Progenitor cell of endocrine pancreas (in vitro differentiated cells): Measurements from ENCODE around the gene FNDC3B. TPM values are rescaled to one million over a fixed set of nuclear protein-coding genes. Genes with fewer than 3 reads are reported as not detected.
"Not testable (repeated sequence)": the region's sequence is repeated elsewhere in the genome, so short reads cannot be mapped to it uniquely, and the experiment has no call there.

ENCODE experiments used
- DNase-seq: peaks from one replicate; pipeline ENCODE4 v3.0.0; 2021; ENCODE audit warnings: low spot score; ENCODE audit not compliant: unreplicated experiment
- H3K27ac Mint-ChIP-seq: 2 replicates; pipeline ENCODE4 v1.8.0; 2021; ENCODE audit warnings: mild to moderate bottlenecking, moderate library complexity, mixed read lengths
- H3K27me3 Mint-ChIP-seq: 2 replicates; pipeline ENCODE4 v1.8.0; 2021; ENCODE audit warnings: mixed read lengths
- H3K36me3 Mint-ChIP-seq: 2 replicates; pipeline ENCODE4 v1.8.0; 2022; ENCODE audit warnings: mixed read lengths; ENCODE audit not compliant: insufficient read depth
- H3K4me1 Mint-ChIP-seq: 2 replicates; pipeline ENCODE4 v1.8.0; 2021; ENCODE audit warnings: low read depth, mixed read lengths
- H3K4me3 Mint-ChIP-seq: 2 replicates; pipeline ENCODE4 v1.8.0; 2021; ENCODE audit warnings: low read depth, mild to moderate bottlenecking, moderate library complexity, mixed read lengths
- H3K9me3 Mint-ChIP-seq: 2 replicates; pipeline ENCODE4 v1.8.0; 2021; ENCODE audit warnings: low read depth, mixed read lengths
- CTCF ChIP-seq: fragments of 200-600 bp; sonication (generic); IDR thresholded peaks from one replicate; pipeline ENCODE4 v1.5.0; 2021; ENCODE audit warnings: antibody characterized with exemption, mild to moderate bottlenecking; ENCODE audit not compliant: unreplicated experiment
- long read RNA-seq: library from polyadenylated mRNA; unstranded; transcript quantifications from one replicate; pipeline ENCODE4 v2.0.0, GENCODE V29; 2020
- total RNA-seq: library from RNA; stranded (reverse); gene quantifications from 2 replicates; pipeline ENCODE4 v1.2.1, GENCODE V29; 2021

Gene FNDC3B
- 158 and 161 TPM in 2 replicates for total RNA-seq
- long read RNA-seq, full-length matches to known transcripts, result 18 of 112 reads
- long read RNA-seq, partial matches to known transcripts, result 58 of 112 reads
- long read RNA-seq, other reads (novel, unspliced or antisense), result 36 of 112 reads

GRCh38 chr3:172039436-172040077 is at the start of gene FNDC3B:
TSS of gene FNDC3B (plus strand) at chr3:172039578. CDS start at chr3:172112480, 72,902 bp downstream.
- Mint-ChIP-seq H3K36me3 (peaks cover 7% of the 10 kb centered on the region), H3K27me3 (no peaks in the 10 kb centered on the region), H3K4me1 (peaks cover 40% of the 10 kb centered on the region), H3K27ac (peak within 1 kb of the TSS; percentile 98), H3K9me3 (peaks cover 5% of the 10 kb centered on the region), H3K4me3 (peak within 1 kb of the TSS; percentile 94)
- TF ChIP-seq CTCF, result no peak
- peak; percentile 83 for DNase-seq

GRCh38 chr3:171990239-171990638 is 49.1 kb upstream of the FNDC3B start:
- H3K27ac Mint-ChIP-seq, H3K27me3 Mint-ChIP-seq, H3K36me3 Mint-ChIP-seq, DNase-seq, H3K9me3 Mint-ChIP-seq, H3K4me3 Mint-ChIP-seq: not testable (repeated sequence)
- H3K4me1 Mint-ChIP-seq, result peaks cover 10% of the 10 kb centered on the region

GRCh38 chr3:171991166-171991565 is 48.2 kb upstream of the FNDC3B start:
- TF ChIP-seq CTCF, result no peak
- DNase-seq, result no peak
- Mint-ChIP-seq H3K36me3 (peaks cover 1% of the 10 kb centered on the region), H3K9me3 (peaks cover 6% of the 10 kb centered on the region), H3K4me3 (no peak overlapping the region), H3K27me3 (no peaks in the 10 kb centered on the region), H3K27ac (no peak overlapping the region), H3K4me1 (peaks cover 13% of the 10 kb centered on the region)

GRCh38 chr3:171994646-171995428 is 44.5 kb upstream of the FNDC3B start:
- H3K4me3 Mint-ChIP-seq, result no peak overlapping the region

GRCh38 chr3:171995486-171995885 is 43.9 kb upstream of the FNDC3B start:
- no peak overlapping the region for H3K4me3 Mint-ChIP-seq
- peaks cover 6% of the 10 kb centered on the region for H3K36me3 Mint-ChIP-seq
- no peaks in the 10 kb centered on the region for H3K27me3 Mint-ChIP-seq
- H3K4me1 Mint-ChIP-seq, result peaks cover 13% of the 10 kb centered on the region
- no peak for DNase-seq
- H3K27ac Mint-ChIP-seq, result no peak overlapping the region
- H3K9me3 Mint-ChIP-seq, result peaks cover 16% of the 10 kb centered on the region
- TF ChIP-seq CTCF, result no peak

More at GRCh38 chr3:171994646-171995428, 44.5 kb upstream of the FNDC3B start:
- TF ChIP-seq CTCF, result no peak
- Mint-ChIP-seq H3K27ac (peak overlapping the region; percentile 29), H3K27me3 (no peaks in the 10 kb centered on the region), H3K36me3 (peaks cover 7% of the 10 kb centered on the region), H3K9me3 (peaks cover 19% of the 10 kb centered on the region), H3K4me1 (peaks cover 13% of the 10 kb centered on the region)
- no peak for DNase-seq
